HEK293 (cell line): ENCODE measurements around the gene SYNPO2.

ENCODE experiments used
- CTCF ChIA-PET: fragments of 350-600 bp; formaldehyde crosslinking; extraction: SDS; loops from one replicate; lab custom pipeline; 2021; ENCODE audit warnings: antibody characterized with exemption; lab: Yijun Ruan, JAX
- POLR2A ChIA-PET: fragments of 300-600 bp; formaldehyde crosslinking; extraction: SDS; loops from one replicate; lab custom pipeline; 2020; ENCODE audit warnings: antibody characterized with exemption, inconsistent platforms; lab: Yijun Ruan, JAX
- H3K27ac ChIP-seq: fragments of 200-500 bp; sonication (Bioruptor generic); 2 replicates; pipeline ENCODE4 v1.5.1; 2014; ENCODE audit warnings: low read depth, low read length, control low read depth, inconsistent platforms; ENCODE audit errors: extremely low read depth
- H3K36me3 ChIP-seq, 2 experiments: fragments of 200-500 bp in 1 of 2; sonication (Bioruptor generic) in 1 of 2; 1 replicate in 1 of 2; 2 replicates in 1 of 2; pipeline ENCODE4 v1.5.1; 2014 to 2017; ENCODE audit warnings: inconsistent platforms in 2 of 2, low read length in 2 of 2; ENCODE audit not compliant: control insufficient read depth in 2 of 2, insufficient read depth in 1 of 2
- H3K4me1 ChIP-seq: fragments of 200-500 bp; sonication (Bioruptor generic); 2 replicates; pipeline ENCODE4 v1.5.1; 2014; ENCODE audit warnings: mild to moderate bottlenecking, low read length, inconsistent platforms; ENCODE audit not compliant: control insufficient read depth, insufficient read depth
- H3K4me3 ChIP-seq: 2 replicates; pipeline ENCODE4 v1.5.1; 2011; ENCODE audit warnings: low read depth, mild to moderate bottlenecking, control low read depth, low read length, moderate library complexity
- H3K9me3 ChIP-seq: fragments of 200-500 bp; sonication (Bioruptor generic); 2 replicates; pipeline ENCODE4 v1.5.1; 2014; ENCODE audit warnings: low read depth, low read length, inconsistent platforms; ENCODE audit not compliant: control insufficient read depth, insufficient read depth
- GLIS1 ChIP-seq: fragments of 450-650 bp; formaldehyde crosslinking; IDR thresholded peaks from 2 replicates; pipeline ENCODE4 v1.5.1; 2016; ENCODE audit warnings: missing biosample characterization, missing genetic modification characterization
- KLF1 ChIP-seq: fragments of 450-650 bp; formaldehyde crosslinking; IDR thresholded peaks from 2 replicates; pipeline ENCODE4 v1.5.1; 2016; ENCODE audit warnings: missing biosample characterization, missing genetic modification characterization
- KLF10 ChIP-seq: fragments of 450-650 bp; IDR thresholded peaks from 2 replicates; pipeline ENCODE4 v1.5.1; 2018; ENCODE audit warnings: missing biosample characterization, mild to moderate bottlenecking, missing genetic modification characterization
- MYNN ChIP-seq: fragments of 450-650 bp; formaldehyde crosslinking; IDR thresholded peaks from 2 replicates; pipeline ENCODE4 v1.5.1; 2016; ENCODE audit warnings: missing biosample characterization, missing genetic modification characterization, borderline replicate concordance
- OVOL3 ChIP-seq: fragments of 450-650 bp; formaldehyde crosslinking; IDR thresholded peaks from 2 replicates; pipeline ENCODE4 v1.5.1; 2016; ENCODE audit warnings: missing biosample characterization, missing genetic modification characterization
- SETDB1 ChIP-seq: IDR thresholded peaks from one replicate; pipeline ENCODE4 v1.6.1; 2017; ENCODE audit warnings: mild to moderate bottlenecking, low read length, moderate library complexity, mixed read lengths; ENCODE audit not compliant: insufficient read length
- SP3 ChIP-seq: fragments of 450-650 bp; formaldehyde crosslinking; IDR thresholded peaks from 2 replicates; pipeline ENCODE4 v1.5.1; 2016; ENCODE audit warnings: missing biosample characterization, missing genetic modification characterization
- ZNF155 ChIP-seq: fragments of 450-650 bp; formaldehyde crosslinking; IDR thresholded peaks from 2 replicates; pipeline ENCODE4 v1.5.1; 2016; ENCODE audit warnings: missing biosample characterization, missing genetic modification characterization
- ZNF202 ChIP-seq: fragments of 450-650 bp; formaldehyde crosslinking; IDR thresholded peaks from 2 replicates; pipeline ENCODE4 v1.5.1; 2016; ENCODE audit warnings: missing biosample characterization, missing genetic modification characterization, borderline replicate concordance
- ZNF311 ChIP-seq: fragments of 450-650 bp; formaldehyde crosslinking; IDR thresholded peaks from 2 replicates; pipeline ENCODE4 v1.5.1; 2017; ENCODE audit warnings: missing biosample characterization, missing genetic modification characterization, borderline replicate concordance
- ZNF335 ChIP-seq: fragments of 450-650 bp; formaldehyde crosslinking; conservative IDR thresholded peaks from 2 replicates; pipeline ENCODE4 v1.5.1; 2016; ENCODE audit warnings: missing biosample characterization, missing genetic modification characterization
- ZNF423 ChIP-seq: fragments of 450-650 bp; formaldehyde crosslinking; IDR thresholded peaks from 2 replicates; pipeline ENCODE4 v1.5.1; 2016; ENCODE audit warnings: missing biosample characterization, missing genetic modification characterization
- ZNF514 ChIP-seq: fragments of 450-650 bp; formaldehyde crosslinking; IDR thresholded peaks from 2 replicates; pipeline ENCODE4 v1.5.1; 2016; ENCODE audit warnings: missing biosample characterization, missing genetic modification characterization
- ZNF664 ChIP-seq: fragments of 450-650 bp; formaldehyde crosslinking; IDR thresholded peaks from 2 replicates; pipeline ENCODE4 v1.5.1; 2016; ENCODE audit warnings: missing biosample characterization, missing genetic modification characterization
- ZNF776 ChIP-seq: fragments of 450-650 bp; formaldehyde crosslinking; IDR thresholded peaks from 2 replicates; pipeline ENCODE4 v1.5.0; 2017; ENCODE audit warnings: missing biosample characterization, missing genetic modification characterization, borderline replicate concordance
- ZNF785 ChIP-seq: fragments of 450-650 bp; formaldehyde crosslinking; IDR thresholded peaks from 2 replicates; pipeline ENCODE4 v1.5.1; 2016; ENCODE audit warnings: missing biosample characterization, missing genetic modification characterization
- ZNF792 ChIP-seq: fragments of 450-650 bp; formaldehyde crosslinking; IDR thresholded peaks from 2 replicates; pipeline ENCODE4 v1.5.1; 2016; ENCODE audit warnings: missing biosample characterization, missing genetic modification characterization
- TF ChIP-seq, protein P1 (sequence below): fragments of 450-650 bp; formaldehyde crosslinking; IDR thresholded peaks from 2 replicates; pipeline ENCODE4 v1.5.1; 2016; ENCODE audit warnings: missing biosample characterization, missing genetic modification characterization
- TF ChIP-seq, protein P2 (sequence below): fragments of 450-650 bp; formaldehyde crosslinking; IDR thresholded peaks from 2 replicates; pipeline ENCODE4 v1.5.1; 2016; ENCODE audit warnings: missing biosample characterization, missing genetic modification characterization
- TF ChIP-seq, protein P3 (sequence below): fragments of 450-650 bp; formaldehyde crosslinking; IDR thresholded peaks from 2 replicates; pipeline ENCODE4 v1.5.1; 2016; ENCODE audit warnings: missing biosample characterization, missing genetic modification characterization, low read depth
- TF ChIP-seq, protein P4 (sequence below): fragments of 450-650 bp; formaldehyde crosslinking; IDR thresholded peaks from 2 replicates; pipeline ENCODE4; 2016; ENCODE audit warnings: missing biosample characterization, missing genetic modification characterization

The SYNPO2 gene

DNA sequence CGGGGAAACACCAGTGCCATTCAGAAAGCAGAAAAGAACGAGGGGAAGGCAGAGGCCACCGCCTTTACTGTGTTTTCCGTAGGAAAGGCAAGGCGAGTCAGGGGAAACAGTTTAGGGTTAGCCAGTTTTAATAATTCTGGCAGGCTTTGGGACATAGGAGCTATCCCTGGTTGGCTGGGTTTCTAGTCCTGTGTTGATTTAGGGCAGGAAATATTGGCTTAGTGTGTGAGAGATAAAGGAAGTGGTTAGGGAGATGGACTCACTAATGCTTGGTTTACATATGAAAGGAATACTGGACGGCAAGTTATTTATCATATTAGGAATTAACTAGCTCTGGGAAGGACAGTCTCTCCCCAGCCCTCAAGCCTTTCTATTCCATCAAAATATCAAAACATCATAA is 53.1 kb downstream of the SYNPO2 start:
- no peak overlapping the region for H3K27ac ChIP-seq
- H3K4me1 ChIP-seq: peaks cover 4% of the 10 kb centered on the region; the same call in 1 of the 2 replicates
- H3K9me3 ChIP-seq: no peaks in the 10 kb centered on the region
- CTCF ChIA-PET: no interaction called here
- no peaks in the 10 kb centered on the region for H3K36me3 ChIP-seq
- POLR2A ChIA-PET: no interaction called here
- no peak overlapping the region for H3K4me3 ChIP-seq
- TF ChIP-seq MYNN (tag by site-specific recombination): no peak

DNA sequence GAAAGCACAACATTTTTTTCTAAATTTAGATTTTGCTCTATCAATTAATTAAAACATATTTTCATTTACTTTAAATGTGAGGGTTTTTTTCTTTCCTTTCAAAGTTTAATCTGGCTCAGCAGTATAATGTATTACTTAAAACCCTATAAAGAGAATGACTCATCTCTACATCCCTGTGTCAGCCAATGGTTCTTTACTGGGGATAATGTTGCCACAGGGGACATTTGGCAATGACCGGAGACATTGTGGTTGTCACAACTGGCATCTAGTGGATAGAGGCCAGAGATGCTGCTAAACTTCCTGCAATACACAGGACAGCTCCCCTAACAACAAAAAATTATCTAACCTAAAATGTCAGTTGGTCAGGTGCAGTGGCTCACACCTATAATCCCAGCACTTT is 53.8 kb downstream of the SYNPO2 start:
- no peak overlapping the region for H3K27ac ChIP-seq

DNA sequence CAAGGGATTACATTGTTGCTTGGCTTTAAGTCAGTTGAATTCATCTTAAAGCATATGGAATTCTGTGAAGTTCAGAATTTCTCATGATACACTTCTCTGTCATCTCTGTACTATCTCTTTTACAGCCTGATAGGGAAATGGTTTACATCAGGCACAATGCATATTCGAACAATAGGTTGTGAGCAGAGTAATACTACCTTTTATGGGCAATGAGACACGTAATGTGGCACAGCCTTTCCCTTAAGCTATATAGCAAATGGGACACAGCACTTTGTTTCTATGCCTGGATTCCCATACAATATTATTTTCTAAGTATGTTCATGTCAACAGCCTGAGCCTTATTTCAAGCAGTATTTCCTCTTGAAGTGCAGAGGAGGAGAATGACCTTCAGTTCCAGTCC is 58.4 kb downstream of the SYNPO2 start:
- no peaks in the 10 kb centered on the region for H3K36me3 ChIP-seq
- CTCF ChIA-PET: no interaction called here
- no peaks in the 10 kb centered on the region for H3K9me3 ChIP-seq
- H3K27ac ChIP-seq: no peak overlapping the region
- peaks cover 2% of the 10 kb centered on the region; the same call in 1 of the 2 replicates for H3K4me1 ChIP-seq
- POLR2A ChIA-PET: no interaction called here
- H3K4me3 ChIP-seq: no peak overlapping the region
- TF ChIP-seq ZNF155 (tag by site-specific recombination) (no peak), KLF1 (tag by site-specific recombination) (no peak)

More for the DNA sequence above, 53.8 kb downstream of the SYNPO2 start:
- CTCF ChIA-PET: no interaction called here
- H3K36me3 ChIP-seq: no peaks in the 10 kb centered on the region
- H3K4me1 ChIP-seq: peaks cover 4% of the 10 kb centered on the region; the same call in 1 of the 2 replicates
- TF ChIP-seq ZNF311 (no peak), ZNF423 (tag by site-specific recombination) (no peak)
- TF ChIP-seq, protein P1, sequence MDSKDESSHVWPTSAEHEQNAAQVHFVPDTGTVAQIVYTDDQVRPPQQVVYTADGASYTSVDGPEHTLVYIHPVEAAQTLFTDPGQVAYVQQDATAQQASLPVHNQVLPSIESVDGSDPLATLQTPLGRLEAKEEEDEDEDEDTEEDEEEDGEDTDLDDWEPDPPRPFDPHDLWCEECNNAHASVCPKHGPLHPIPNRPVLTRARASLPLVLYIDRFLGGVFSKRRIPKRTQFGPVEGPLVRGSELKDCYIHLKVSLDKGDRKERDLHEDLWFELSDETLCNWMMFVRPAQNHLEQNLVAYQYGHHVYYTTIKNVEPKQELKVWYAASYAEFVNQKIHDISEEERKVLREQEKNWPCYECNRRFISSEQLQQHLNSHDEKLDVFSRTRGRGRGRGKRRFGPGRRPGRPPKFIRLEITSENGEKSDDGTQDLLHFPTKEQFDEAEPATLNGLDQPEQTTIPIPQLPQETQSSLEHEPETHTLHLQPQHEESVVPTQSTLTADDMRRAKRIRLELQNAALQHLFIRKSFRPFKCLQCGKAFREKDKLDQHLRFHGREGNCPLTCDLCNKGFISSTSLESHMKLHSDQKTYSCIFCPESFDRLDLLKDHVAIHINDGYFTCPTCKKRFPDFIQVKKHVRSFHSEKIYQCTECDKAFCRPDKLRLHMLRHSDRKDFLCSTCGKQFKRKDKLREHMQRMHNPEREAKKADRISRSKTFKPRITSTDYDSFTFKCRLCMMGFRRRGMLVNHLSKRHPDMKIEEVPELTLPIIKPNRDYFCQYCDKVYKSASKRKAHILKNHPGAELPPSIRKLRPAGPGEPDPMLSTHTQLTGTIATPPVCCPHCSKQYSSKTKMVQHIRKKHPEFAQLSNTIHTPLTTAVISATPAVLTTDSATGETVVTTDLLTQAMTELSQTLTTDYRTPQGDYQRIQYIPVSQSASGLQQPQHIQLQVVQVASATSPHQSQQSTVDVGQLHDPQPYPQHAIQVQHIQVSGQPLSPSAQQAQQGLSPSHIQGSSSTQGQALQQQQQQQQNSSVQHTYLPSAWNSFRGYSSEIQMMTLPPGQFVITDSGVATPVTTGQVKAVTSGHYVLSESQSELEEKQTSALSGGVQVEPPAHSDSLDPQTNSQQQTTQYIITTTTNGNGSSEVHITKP (tag by site-specific recombination): peak; percentile 31; the same call in 1 of the 2 replicates
- TF ChIP-seq, all 188 proteins: peak for 1
- no peaks in the 10 kb centered on the region for H3K9me3 ChIP-seq
- H3K4me3 ChIP-seq: no peak overlapping the region
- POLR2A ChIA-PET: no interaction called here

DNA sequence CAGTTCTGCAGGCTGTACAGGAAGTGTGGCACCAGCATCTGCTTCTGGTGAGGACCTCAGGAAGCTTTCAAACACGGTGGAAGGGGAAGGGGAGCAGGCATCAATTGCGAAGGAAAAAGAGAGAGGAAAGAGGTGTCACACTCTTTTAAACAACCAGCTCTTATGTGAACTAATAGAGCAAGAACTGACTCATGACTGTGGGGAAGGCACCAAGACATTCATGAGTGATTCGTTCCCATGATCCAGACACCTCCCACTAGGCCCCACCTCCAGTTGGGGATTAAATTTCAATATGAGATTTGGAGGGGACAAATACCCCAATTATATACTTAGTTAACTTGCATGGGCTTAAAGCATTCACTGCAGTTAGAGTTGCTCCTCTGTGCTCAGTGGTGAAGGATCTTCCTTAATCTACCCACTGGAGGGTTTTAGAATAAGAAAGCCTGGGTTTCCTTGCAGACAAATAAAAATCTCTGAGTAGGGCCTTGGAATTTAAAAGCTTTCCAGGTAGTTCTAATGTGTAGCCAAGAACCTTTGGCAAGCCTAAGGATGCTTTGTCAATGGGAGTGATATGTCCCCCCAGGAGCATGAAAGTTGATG is 60.0 kb downstream of the SYNPO2 start:
- Histone ChIP-seq H3K27ac (no peak overlapping the region), H3K4me1 (no peaks in the 10 kb centered on the region), H3K4me3 (no peak overlapping the region), H3K9me3 (no peaks in the 10 kb centered on the region), H3K36me3 (no peaks in the 10 kb centered on the region)
- ChIA-PET POLR2A (no interaction called here), CTCF (no interaction called here)
- no peak for TF ChIP-seq SP3 (tag by site-specific recombination)
- TF ChIP-seq KLF10 (tag by site-specific recombination): no peak
- no peak for TF ChIP-seq SETDB1
- TF ChIP-seq ZNF514 (tag by site-specific recombination): no peak
- no peak for TF ChIP-seq ZNF335 (tag by site-specific recombination)
- no peak for TF ChIP-seq ZNF664 (tag by site-specific recombination)
- TF ChIP-seq ZNF776 (tag by site-specific recombination): no peak
- TF ChIP-seq, protein P2, sequence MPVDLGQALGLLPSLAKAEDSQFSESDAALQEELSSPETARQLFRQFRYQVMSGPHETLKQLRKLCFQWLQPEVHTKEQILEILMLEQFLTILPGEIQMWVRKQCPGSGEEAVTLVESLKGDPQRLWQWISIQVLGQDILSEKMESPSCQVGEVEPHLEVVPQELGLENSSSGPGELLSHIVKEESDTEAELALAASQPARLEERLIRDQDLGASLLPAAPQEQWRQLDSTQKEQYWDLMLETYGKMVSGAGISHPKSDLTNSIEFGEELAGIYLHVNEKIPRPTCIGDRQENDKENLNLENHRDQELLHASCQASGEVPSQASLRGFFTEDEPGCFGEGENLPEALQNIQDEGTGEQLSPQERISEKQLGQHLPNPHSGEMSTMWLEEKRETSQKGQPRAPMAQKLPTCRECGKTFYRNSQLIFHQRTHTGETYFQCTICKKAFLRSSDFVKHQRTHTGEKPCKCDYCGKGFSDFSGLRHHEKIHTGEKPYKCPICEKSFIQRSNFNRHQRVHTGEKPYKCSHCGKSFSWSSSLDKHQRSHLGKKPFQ (tag by site-specific recombination): no peak
- no peak for TF ChIP-seq OVOL3 (tag by site-specific recombination)
- TF ChIP-seq, protein P3, sequence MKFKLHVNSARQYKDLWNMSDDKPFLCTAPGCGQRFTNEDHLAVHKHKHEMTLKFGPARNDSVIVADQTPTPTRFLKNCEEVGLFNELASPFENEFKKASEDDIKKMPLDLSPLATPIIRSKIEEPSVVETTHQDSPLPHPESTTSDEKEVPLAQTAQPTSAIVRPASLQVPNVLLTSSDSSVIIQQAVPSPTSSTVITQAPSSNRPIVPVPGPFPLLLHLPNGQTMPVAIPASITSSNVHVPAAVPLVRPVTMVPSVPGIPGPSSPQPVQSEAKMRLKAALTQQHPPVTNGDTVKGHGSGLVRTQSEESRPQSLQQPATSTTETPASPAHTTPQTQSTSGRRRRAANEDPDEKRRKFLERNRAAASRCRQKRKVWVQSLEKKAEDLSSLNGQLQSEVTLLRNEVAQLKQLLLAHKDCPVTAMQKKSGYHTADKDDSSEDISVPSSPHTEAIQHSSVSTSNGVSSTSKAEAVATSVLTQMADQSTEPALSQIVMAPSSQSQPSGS: no peak
- TF ChIP-seq ZNF785 (tag by site-specific recombination): no peak
- no peak for TF ChIP-seq ZNF202 (tag by site-specific recombination)
- TF ChIP-seq ZNF792 (tag by site-specific recombination): no peak
- TF ChIP-seq, protein P4, sequence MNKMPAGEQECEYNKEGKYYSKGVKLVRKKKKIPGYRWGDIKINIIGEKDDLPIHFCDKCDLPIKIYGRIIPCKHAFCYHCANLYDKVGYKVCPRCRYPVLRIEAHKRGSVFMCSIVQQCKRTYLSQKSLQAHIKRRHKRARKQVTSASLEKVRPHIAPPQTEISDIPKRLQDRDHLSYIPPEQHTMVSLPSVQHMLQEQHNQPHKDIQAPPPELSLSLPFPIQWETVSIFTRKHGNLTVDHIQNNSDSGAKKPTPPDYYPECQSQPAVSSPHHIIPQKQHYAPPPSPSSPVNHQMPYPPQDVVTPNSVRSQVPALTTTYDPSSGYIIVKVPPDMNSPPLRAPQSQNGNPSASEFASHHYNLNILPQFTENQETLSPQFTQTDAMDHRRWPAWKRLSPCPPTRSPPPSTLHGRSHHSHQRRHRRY: no peak
- no peak for TF ChIP-seq GLIS1
